Suppressor macrophage treated with lipopolysaccharide for 1 hour (primary cell): Measurements from ENCODE around the gene PTPRT.

Experiments used
- DNase-seq, 3 donors: peaks; one replicate each; pipeline ENCODE4 v3.0.0-alpha.2; 2020 to 2022

The PTPRT gene

GRCh38 chr20:42350521-42350920, 839.2 kb downstream of the PTPRT start:
- DNase-seq, result no peak

GRCh38 chr20:42346189-42347170, 843.2 kb downstream of the PTPRT start:
- no peak for DNase-seq

- DNase-seq, result no peak
These were observed 848.1 kb downstream of the PTPRT start for GRCh38 chr20:42341654-42342053.

- DNase-seq, result no peak
These were observed 849.3 kb downstream of the PTPRT start for GRCh38 chr20:42340368-42340767.

GRCh38 chr20:42338294-42339201, 851.2 kb downstream of the PTPRT start:
- no peak for DNase-seq

GRCh38 chr20:42336576-42336975, 853.1 kb downstream of the PTPRT start:
- no peak for DNase-seq

- DNase-seq, result no peak
These were observed 870.3 kb downstream of the PTPRT start for GRCh38 chr20:42319252-42320013.

GRCh38 chr20:42313704-42314103, 876.0 kb downstream of the PTPRT start:
- no peak for DNase-seq

- DNase-seq, result no peak
These were observed 880.7 kb downstream of the PTPRT start for GRCh38 chr20:42309050-42309449.

GRCh38 chr20:42308171-42308570, 881.5 kb downstream of the PTPRT start:
- DNase-seq, result no peak

GRCh38 chr20:42295592-42295991, 894.1 kb downstream of the PTPRT start:
- no peak for DNase-seq

- no peak for DNase-seq
These were observed 894.7 kb downstream of the PTPRT start for GRCh38 chr20:42294976-42295375.

- DNase-seq, result no peak
These were observed 907.9 kb downstream of the PTPRT start for GRCh38 chr20:42281801-42282200.

GRCh38 chr20:42276718-42277602, 912.7 kb downstream of the PTPRT start:
- no peak for DNase-seq

- no peak for DNase-seq
These were observed 914.7 kb downstream of the PTPRT start for GRCh38 chr20:42274986-42275385.

- DNase-seq, result no peak
These were observed 917.2 kb downstream of the PTPRT start for GRCh38 chr20:42272516-42272915.

GRCh38 chr20:42270539-42270938, 919.2 kb downstream of the PTPRT start:
- no peak for DNase-seq

GRCh38 chr20:42267793-42268384, 921.8 kb downstream of the PTPRT start:
- DNase-seq, result no peak

- no peak for DNase-seq
These were observed 927.9 kb downstream of the PTPRT start for GRCh38 chr20:42261766-42262270.

GRCh38 chr20:42260184-42260583, 929.5 kb downstream of the PTPRT start:
- no peak for DNase-seq

GRCh38 chr20:42259389-42259788, 930.3 kb downstream of the PTPRT start:
- no peak for DNase-seq
